T-cell (primary cell): ENCODE results near the gene TSSK3. TPM values are rescaled to one million over a fixed set of nuclear protein-coding genes. Genes with fewer than 3 reads are reported as not detected.

Experiments
- ATAC-seq, 4 experiments: fragments of 200-7000 bp in 3 of 4; fragments of 150-1000 bp in 1 of 4; cut with Tn5 transposase; replicated peaks in 1 of 4; 1 replicate in 3 of 4; 2 replicates in 1 of 4; pipeline ENCODE4 v1.10.0; 2021; ENCODE audit warnings: moderate library complexity in 3 of 4, mild to moderate bottlenecking in 2 of 4, moderate number of reproducible peaks in 1 of 4
- CTCF ChIA-PET, 2 donors: fragments of 300-600 bp; sonication (Branson Sonifier 250); formaldehyde crosslinking; loops; one replicate each; lab custom pipeline; 2022; ENCODE audit warnings: antibody characterized with exemption in 2 of 2; lab: Charles Lee
- POLR2A ChIA-PET, 2 donors: fragments of 300-600 bp; sonication (Branson Sonifier 250); formaldehyde crosslinking; loops; one replicate each; lab custom pipeline; 2022; ENCODE audit warnings: antibody characterized with exemption in 2 of 2; lab: Charles Lee
- DNase-seq, 35 experiments: peaks; one replicate each; pipeline versions ENCODE4 v3.0.0 to v3.0.0-alpha.2; 2013 to 2023
- H3K27ac ChIP-seq: one replicate; pipeline ENCODE4 v1.5.1; 2013; ENCODE audit warnings: low read length
- H3K27me3 ChIP-seq, 2 experiments: replicated peaks in 1 of 2; 1 replicate in 1 of 2; 2 replicates in 1 of 2; pipeline versions ENCODE4 v1.6.1 to v1.7.0; 2013; ENCODE audit warnings: low read length in 1 of 2, mixed read lengths in 1 of 2; ENCODE audit not compliant: control insufficient read depth in 2 of 2, insufficient read depth in 2 of 2; ENCODE audit errors: extremely low read depth in 1 of 2
- H3K36me3 ChIP-seq, 2 donors: 1 replicate in 1 of 2; 2 replicates in 1 of 2; pipeline versions ENCODE4 v1.6.1 to v1.7.0; 2013; ENCODE audit warnings: low read length in 1 of 2; ENCODE audit not compliant: control insufficient read depth in 2 of 2, insufficient read depth in 1 of 2; ENCODE audit errors: extremely low read depth in 1 of 2
- H3K4me1 ChIP-seq, 2 experiments: 1 replicate in 1 of 2; 2 replicates in 1 of 2; pipeline versions ENCODE4 v1.6.1 to v1.7.0; 2013; ENCODE audit warnings: low read length in 2 of 2, mixed read lengths in 1 of 2; ENCODE audit not compliant: insufficient read depth in 2 of 2, control insufficient read depth in 1 of 2; ENCODE audit errors: extremely low read depth in 1 of 2
- H3K4me3 ChIP-seq, 2 donors: 1 replicate in 1 of 2; 2 replicates in 1 of 2; pipeline versions ENCODE4 v1.5.1 to v1.7.0; 2013; ENCODE audit warnings: mild to moderate bottlenecking in 2 of 2, low read length in 1 of 2, moderate library complexity in 1 of 2; ENCODE audit not compliant: control insufficient read depth in 1 of 2; ENCODE audit errors: extremely low read depth in 1 of 2
- H3K9me3 ChIP-seq: 2 replicates; pipeline ENCODE4 v1.7.0; 2013
- H3K27ac Mint-ChIP-seq, 2 donors: one replicate each; pipeline ENCODE4 v1.8.0; 2020 to 2021; ENCODE audit warnings: mild to moderate bottlenecking in 2 of 2, mixed read lengths in 2 of 2
- H3K27me3 Mint-ChIP-seq, 2 donors: one replicate each; pipeline ENCODE4 v1.8.0; 2021 to 2022; ENCODE audit warnings: mixed read lengths in 2 of 2
- H3K36me3 Mint-ChIP-seq: one replicate; pipeline ENCODE4 v1.8.0; 2021; ENCODE audit warnings: mixed read lengths
- H3K4me1 Mint-ChIP-seq, 3 donors: one replicate each; pipeline ENCODE4 v1.8.0; 2020 to 2022; ENCODE audit warnings: mixed read lengths in 3 of 3, mild to moderate bottlenecking in 1 of 3
- H3K4me3 Mint-ChIP-seq, 3 donors: one replicate each; pipeline ENCODE4 v1.8.0; 2020 to 2022; ENCODE audit warnings: mild to moderate bottlenecking in 3 of 3, mixed read lengths in 3 of 3, moderate library complexity in 3 of 3
- H3K9me3 Mint-ChIP-seq, 3 donors: one replicate each; pipeline ENCODE4 v1.8.0; 2020 to 2022; ENCODE audit warnings: mixed read lengths in 3 of 3
- WGBS: methylation state at CpG from one replicate; pipeline ENCODE4 v1.1.5; 2013; ENCODE audit warnings: missing lambda C conversion rate; ENCODE audit not compliant: insufficient coverage; 5-methylcytosine and 5-hydroxymethylcytosine counted together
- total RNA-seq, 35 experiments: library from RNA in 6 of 35; stranded (reverse) in 6 of 35; fragments of 120-200 nt in 1 of 35; gene quantifications; one replicate each; pipeline versions ENCODE4 v1.2.1 to v1.2.4 and lab custom pipeline; 2013 to 2026

The TSSK3 gene
- total RNA-seq, 5 donors from 2014 or later (not counting 1 experiment from before 2014, with no cell fraction given): 0.65 to 4.3 (median 2.3) TPM; not detected in 1

DNA sequence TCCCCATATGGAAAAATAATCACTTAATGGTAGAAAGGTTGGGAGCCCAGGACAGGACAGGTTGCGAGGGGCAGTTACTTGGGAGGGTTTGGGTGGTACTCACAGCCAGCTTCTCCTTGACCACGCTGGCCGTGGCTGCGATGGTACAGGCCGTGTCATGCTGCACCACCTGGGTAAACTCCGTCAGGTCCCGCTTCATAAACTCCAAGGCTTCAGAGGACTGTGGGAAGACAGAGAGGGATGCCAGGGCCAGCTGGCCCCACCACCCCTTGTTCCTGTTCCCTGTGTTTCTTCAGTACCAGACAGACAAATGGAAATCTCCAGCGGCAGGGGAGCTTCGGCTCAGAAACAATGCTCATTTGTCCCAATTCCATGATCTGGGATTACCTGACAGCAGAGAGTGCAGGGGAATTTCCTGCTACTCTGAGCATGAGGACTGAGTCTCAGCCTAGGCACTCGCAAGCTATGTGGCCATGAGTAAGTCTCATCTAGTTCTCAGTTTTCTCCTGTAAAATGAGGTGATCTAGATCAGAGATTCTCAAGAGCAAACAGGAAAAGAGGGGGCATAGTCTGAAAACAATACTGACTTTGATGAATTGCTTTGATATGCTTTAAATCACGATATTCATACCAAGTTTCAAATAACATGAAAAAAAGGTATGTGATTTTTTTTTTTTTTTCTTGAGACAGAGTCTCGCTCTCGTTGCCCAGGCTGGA, 24.5 kb downstream of the TSSK3 start:
- no peak for DNase-seq
- CTCF ChIA-PET: interaction anchor here in 1 of 2 donors (0.6 to 0.9 kb wide), 2 partner anchors 15 to 134 kb away, joined by 3 read pairs; no protein-coding TSS in a partner anchor
- POLR2A ChIA-PET: interaction anchor here (0.5 to 1.2 kb wide), 4 partner anchors 27 to 147 kb away, joined by 3 to 6 read pairs (median 4); no protein-coding TSS in a partner anchor
- Mint-ChIP-seq H3K4me3 (peak overlapping the region in 1 of 3 donors; percentile 13), H3K36me3 (peaks cover 27% of the 10 kb centered on the region), H3K4me1 (peaks cover 7 to 19% (median 12%) of the 10 kb centered on the region in 3 donors), H3K9me3 (no peaks in the 10 kb centered on the region), H3K27ac (peak overlapping the region; percentile 27 to 76), H3K27me3 (no peaks in the 10 kb centered on the region)
- 96% methylated on average over 10 of the region's 13 CpGs for WGBS
- Histone ChIP-seq H3K4me3 (no peak overlapping the region), H3K27me3 (no peaks in the 10 kb centered on the region), H3K4me1 (peaks cover 0 to 19% of the 10 kb centered on the region in 2 experiments), H3K9me3 (no peaks in the 10 kb centered on the region), H3K36me3 (peaks cover 9 to 78% of the 10 kb centered on the region in 2 donors), H3K27ac (no peak overlapping the region)
- peak in 3 of 4 experiments; percentile 54 to 78 (median 68) for ATAC-seq

DNA sequence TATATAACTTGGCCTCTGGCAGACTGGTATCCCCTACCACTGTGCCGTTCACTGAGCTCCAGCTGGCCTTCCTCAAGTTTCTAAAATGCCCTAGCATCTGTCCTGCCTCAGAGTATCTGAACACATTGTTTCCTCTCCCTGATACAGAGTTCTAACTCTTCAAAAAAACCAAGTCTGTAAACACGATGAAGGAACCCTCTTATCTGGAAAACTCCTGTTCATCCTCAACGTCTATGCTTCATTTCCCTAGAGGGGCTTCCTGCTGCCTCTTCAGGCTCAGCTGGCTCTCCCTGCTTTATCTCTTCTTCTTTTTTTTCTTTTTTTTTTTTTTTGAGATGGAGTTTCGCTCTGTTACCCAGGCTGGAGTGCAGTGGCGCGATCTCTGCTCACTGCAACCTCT, 26.3 kb downstream of the TSSK3 start:
- Mint-ChIP-seq H3K4me1 (peaks cover 14 to 36% (median 28%) of the 10 kb centered on the region in 3 donors), H3K27me3 (no peaks in the 10 kb centered on the region), H3K4me3 (no peak overlapping the region), H3K36me3 (peaks cover 23% of the 10 kb centered on the region), H3K9me3 (no peaks in the 10 kb centered on the region), H3K27ac (no peak overlapping the region)
- ChIA-PET POLR2A (interaction anchor here (0.7 to 1.2 kb wide), 2 partner anchors 12 to 18 kb away, joined by 4 to 9 read pairs; no protein-coding TSS in a partner anchor), CTCF (interaction anchor here in 1 of 2 donors (0.7 kb wide), 1 partner anchor 30 kb away, joined by 9 read pairs; no protein-coding TSS in a partner anchor)
- no peak overlapping the region for H3K27ac ChIP-seq
- WGBS: 100% methylated on average over 1 of the region's 6 CpGs
- H3K4me1 ChIP-seq: peaks cover 9 to 30% of the 10 kb centered on the region in 2 experiments
- no peaks in the 10 kb centered on the region for H3K27me3 ChIP-seq
- peaks cover 9 to 64% of the 10 kb centered on the region in 2 donors for H3K36me3 ChIP-seq
- H3K9me3 ChIP-seq: no peaks in the 10 kb centered on the region
- ATAC-seq (no peak), DNase-seq (no peak)
- H3K4me3 ChIP-seq: no peak overlapping the region

DNA sequence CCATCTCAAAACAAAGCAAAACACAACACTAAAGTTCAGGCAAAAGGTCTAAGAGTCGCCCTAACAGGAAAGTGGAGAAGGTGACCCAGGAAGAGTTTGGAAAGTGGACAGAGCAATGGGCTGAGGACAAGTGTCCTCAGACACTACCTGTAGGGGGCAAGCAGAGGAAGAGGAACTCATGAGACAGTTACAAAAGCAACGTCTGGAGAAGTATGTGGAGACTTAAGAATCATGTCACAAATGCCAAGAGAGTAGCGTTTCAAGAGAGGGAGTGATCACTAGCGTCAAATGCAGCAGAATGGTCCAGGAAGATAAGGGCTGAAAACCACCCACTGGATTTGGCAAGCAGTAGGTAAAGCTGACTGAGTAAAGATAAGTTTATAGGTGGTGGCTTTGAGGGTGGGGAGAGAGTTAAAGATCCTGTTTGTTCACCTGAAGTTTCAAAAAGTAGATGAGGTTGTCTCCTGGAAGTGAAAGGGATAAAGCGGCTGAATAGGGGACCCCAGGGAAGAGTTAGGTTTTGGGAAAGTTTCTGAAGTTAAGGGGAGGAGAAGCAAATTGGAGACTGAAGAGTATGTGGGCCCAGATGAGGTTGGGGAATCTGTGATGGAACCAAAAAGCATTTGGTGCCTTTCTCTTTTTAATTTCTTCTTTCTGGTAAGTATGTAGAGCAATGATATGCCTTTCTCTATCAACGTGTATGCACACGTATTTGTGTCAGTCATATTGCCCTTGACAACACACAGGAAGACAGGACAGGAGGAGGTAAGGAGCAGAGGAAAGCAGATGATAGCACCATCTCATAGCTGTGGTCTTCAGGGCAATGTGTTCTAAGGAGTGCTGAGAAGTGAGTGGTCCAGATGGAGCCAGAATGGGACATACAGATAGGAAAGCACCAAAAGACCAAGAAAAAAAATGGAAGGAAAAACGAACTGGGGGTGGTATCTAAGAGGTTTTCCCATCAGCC, 28.8 kb downstream of the TSSK3 start:
- H3K4me1 Mint-ChIP-seq: peaks cover 35 to 49% (median 42%) of the 10 kb centered on the region in 3 donors

DNA sequence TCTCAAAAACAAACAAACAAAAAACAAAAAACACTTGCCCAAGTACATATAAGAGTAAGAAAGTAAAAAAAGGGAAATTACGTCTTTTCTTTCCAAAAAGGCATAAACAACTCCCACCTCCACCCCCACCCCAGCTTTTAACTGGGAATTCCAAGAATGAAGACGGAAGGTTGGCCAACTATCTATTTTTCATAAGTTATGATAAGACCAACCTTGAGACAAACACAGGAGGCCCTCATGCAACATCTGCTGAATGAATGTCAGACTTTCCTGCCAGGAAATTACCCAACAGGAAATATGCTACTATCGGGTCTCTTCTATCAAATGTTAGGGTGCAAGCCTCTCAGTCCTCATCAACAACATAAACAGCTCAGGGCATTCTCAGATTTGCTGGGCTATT, 30.0 kb downstream of the TSSK3 start:
- Mint-ChIP-seq H3K27ac (no peak overlapping the region), H3K27me3 (no peaks in the 10 kb centered on the region), H3K4me1 (peaks cover 29 to 38% (median 34%) of the 10 kb centered on the region in 3 donors), H3K36me3 (peaks cover 3% of the 10 kb centered on the region), H3K9me3 (no peaks in the 10 kb centered on the region), H3K4me3 (peak overlapping the region; percentile 92 to 99 (median 98))
- POLR2A ChIA-PET: interaction anchor here in 1 of 2 donors (0.6 kb wide), 1 partner anchor 1638 kb away, joined by 3 read pairs; no protein-coding TSS in a partner anchor
- no peaks in the 10 kb centered on the region for H3K9me3 ChIP-seq
- DNase-seq: no peak
- 71% methylated on average over 1 of the region's 3 CpGs for WGBS
- CTCF ChIA-PET: interaction anchor here in 1 of 2 donors (0.7 kb wide), 1 partner anchor 176 kb away, joined by 3 read pairs; no protein-coding TSS in a partner anchor
- no peaks in the 10 kb centered on the region for H3K27me3 ChIP-seq
- no peak overlapping the region for H3K4me3 ChIP-seq
- ATAC-seq: no peak
- H3K36me3 ChIP-seq: peaks cover 0 to 34% of the 10 kb centered on the region in 2 donors
- H3K4me1 ChIP-seq: peaks cover 14 to 39% of the 10 kb centered on the region in 2 experiments
- no peak overlapping the region for H3K27ac ChIP-seq

More for the DNA sequence above, 28.8 kb downstream of the TSSK3 start:
- Mint-ChIP-seq H3K4me3 (no peak overlapping the region), H3K36me3 (peaks cover 12% of the 10 kb centered on the region), H3K27ac (no peak overlapping the region), H3K27me3 (no peaks in the 10 kb centered on the region), H3K9me3 (no peaks in the 10 kb centered on the region)
- Histone ChIP-seq H3K27ac (no peak overlapping the region), H3K36me3 (peaks cover 0 to 42% of the 10 kb centered on the region in 2 donors), H3K9me3 (no peaks in the 10 kb centered on the region), H3K27me3 (no peaks in the 10 kb centered on the region), H3K4me3 (no peak overlapping the region), H3K4me1 (peaks cover 14 to 43% of the 10 kb centered on the region in 2 experiments)
- DNase-seq (no peak), ATAC-seq (no peak)
- ChIA-PET POLR2A (no interaction called here), CTCF (no interaction called here)
- 78% methylated on average over 5 of the region's 8 CpGs for WGBS

DNA sequence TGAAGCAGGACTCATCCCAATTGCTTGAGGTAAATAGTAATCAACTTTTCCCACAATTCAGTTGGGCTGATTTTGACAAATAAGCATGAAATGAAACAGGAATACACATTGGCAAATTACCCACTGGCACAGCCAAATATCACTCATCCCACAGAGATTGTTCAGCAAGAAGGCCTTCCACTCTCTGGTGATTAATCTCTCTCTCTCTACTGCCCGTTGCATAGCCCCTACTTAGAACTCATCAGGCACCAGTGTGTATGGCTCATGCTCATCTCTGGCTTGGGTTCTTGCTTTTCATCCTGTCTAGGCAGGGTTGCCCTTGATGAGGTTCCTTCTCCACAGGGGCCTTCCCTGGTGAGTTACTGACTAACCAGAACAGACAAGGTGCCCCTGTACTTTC, 30.8 kb downstream of the TSSK3 start:
- ChIA-PET POLR2A (interaction anchor here in 1 of 2 donors (1.0 to 1.6 kb wide), 3 partner anchors 101 to 308 kb away, joined by 3 to 6 read pairs (median 6); partner anchors contain the start of genes HDAC1 and KPNA6), CTCF (interaction anchor here in 1 of 2 donors (1.8 kb wide), 1 partner anchor 10 kb away, joined by 4 read pairs; no protein-coding TSS in a partner anchor)
- peaks cover 14 to 39% of the 10 kb centered on the region in 2 experiments for H3K4me1 ChIP-seq
- H3K4me3 Mint-ChIP-seq: peak overlapping the region; percentile 92 to 99 (median 98)
- H3K9me3 Mint-ChIP-seq: no peaks in the 10 kb centered on the region
- peaks cover 0 to 32% of the 10 kb centered on the region in 2 donors for H3K36me3 ChIP-seq
- peak overlapping the region in 1 of 2 donors; percentile 78 for H3K4me3 ChIP-seq
- no peaks in the 10 kb centered on the region for H3K27me3 Mint-ChIP-seq
- WGBS: 75% methylated on average over 1 of the region's 1 CpG
- DNase-seq (no peak), ATAC-seq (no peak)
- no peaks in the 10 kb centered on the region for H3K9me3 ChIP-seq
- peaks cover 29 to 31% (median 30%) of the 10 kb centered on the region in 3 donors for H3K4me1 Mint-ChIP-seq
- peaks cover 3% of the 10 kb centered on the region for H3K36me3 Mint-ChIP-seq
- peak overlapping the region; percentile 98 to 99 for H3K27ac Mint-ChIP-seq
- no peaks in the 10 kb centered on the region for H3K27me3 ChIP-seq
- H3K27ac ChIP-seq: peak overlapping the region; percentile 80
